Stimulated activated CD8-positive, alpha-beta memory T cell treated with anti-CD3 and anti-CD28 coated beads, Interleukin-4, amount 100 ng/mL, for 24 hours (primary cell): ENCODE measurements around the gene PRKG1.

Experiments used
- DNase-seq: peaks from one replicate; pipeline ENCODE4 v3.0.0-alpha.2; 2020; ENCODE audit warnings: low read depth

The PRKG1 gene

GRCh38 chr10:52322323-52322722 is 1248.0 kb downstream of the PRKG1 start:
- no peak for DNase-seq

- DNase-seq, result no peak
Observed at GRCh38 chr10:52322936-52323335, 1248.6 kb downstream of the PRKG1 start.

GRCh38 chr10:52326382-52326781 is 1252.1 kb downstream of the PRKG1 start:
- DNase-seq, result no peak

- DNase-seq, result no peak
Observed at GRCh38 chr10:52331638-52332364, 1257.5 kb downstream of the PRKG1 start.

GRCh38 chr10:52332815-52333214 is 1258.5 kb downstream of the PRKG1 start:
- DNase-seq, result no peak

- DNase-seq, result no peak
Observed at GRCh38 chr10:52334595-52334994, 1260.3 kb downstream of the PRKG1 start.

- no peak for DNase-seq
Observed at GRCh38 chr10:52335665-52336064, 1261.4 kb downstream of the PRKG1 start.

GRCh38 chr10:52337225-52337624 is 1262.9 kb downstream of the PRKG1 start:
- no peak for DNase-seq

GRCh38 chr10:52343439-52343838 is 1269.2 kb downstream of the PRKG1 start:
- no peak for DNase-seq

- DNase-seq, result no peak
Observed at GRCh38 chr10:52346394-52347326, 1272.4 kb downstream of the PRKG1 start.

GRCh38 chr10:52347327-52347667 is 1273.0 kb downstream of the PRKG1 start:
- DNase-seq, result no peak
